Uterus (tissue), 2 donors: Measurements from ENCODE around the gene HCK.

Experiments used
- POLR2A ChIP-seq, 2 donors: fragments of 450-650 bp; IDR thresholded peaks; one replicate each; pipeline ENCODE4 v1.6.1; 2016; ENCODE audit warnings: antibody characterized with exemption in 2 of 2, mild to moderate bottlenecking in 1 of 2, moderate library complexity in 1 of 2
- TF ChIP-seq, protein P1 (sequence below), 4 experiments: fragments of 200-600 bp in 2 of 4; fragments of 450-650 bp in 2 of 4; sonication (generic) in 2 of 4; IDR thresholded peaks; one replicate each; pipeline ENCODE4 v1.5.1; 2016 to 2019; ENCODE audit warnings: antibody characterized with exemption in 4 of 4, mild to moderate bottlenecking in 2 of 4, moderate library complexity in 1 of 4

DNA sequence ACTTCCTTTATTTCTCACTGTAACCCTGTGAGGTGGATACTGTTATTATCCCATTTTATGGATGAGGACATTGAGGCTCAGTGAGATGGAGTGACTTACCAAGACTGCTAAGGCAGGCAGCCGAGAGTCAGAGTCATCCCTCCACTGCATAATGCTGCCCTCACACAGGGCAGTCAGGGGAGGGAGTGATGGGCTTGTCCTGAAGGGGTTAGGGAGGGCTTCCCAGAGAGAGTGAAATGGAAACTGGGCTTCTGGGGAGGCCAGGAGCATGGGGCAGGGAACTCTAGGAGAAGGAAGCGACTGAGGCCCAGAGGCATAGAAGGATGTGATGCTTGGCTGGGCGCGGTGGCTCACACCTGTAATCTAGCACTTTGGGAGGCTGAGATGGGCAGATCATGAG lies 88.6 kb downstream of the HCK start:
- TF ChIP-seq, protein P1, sequence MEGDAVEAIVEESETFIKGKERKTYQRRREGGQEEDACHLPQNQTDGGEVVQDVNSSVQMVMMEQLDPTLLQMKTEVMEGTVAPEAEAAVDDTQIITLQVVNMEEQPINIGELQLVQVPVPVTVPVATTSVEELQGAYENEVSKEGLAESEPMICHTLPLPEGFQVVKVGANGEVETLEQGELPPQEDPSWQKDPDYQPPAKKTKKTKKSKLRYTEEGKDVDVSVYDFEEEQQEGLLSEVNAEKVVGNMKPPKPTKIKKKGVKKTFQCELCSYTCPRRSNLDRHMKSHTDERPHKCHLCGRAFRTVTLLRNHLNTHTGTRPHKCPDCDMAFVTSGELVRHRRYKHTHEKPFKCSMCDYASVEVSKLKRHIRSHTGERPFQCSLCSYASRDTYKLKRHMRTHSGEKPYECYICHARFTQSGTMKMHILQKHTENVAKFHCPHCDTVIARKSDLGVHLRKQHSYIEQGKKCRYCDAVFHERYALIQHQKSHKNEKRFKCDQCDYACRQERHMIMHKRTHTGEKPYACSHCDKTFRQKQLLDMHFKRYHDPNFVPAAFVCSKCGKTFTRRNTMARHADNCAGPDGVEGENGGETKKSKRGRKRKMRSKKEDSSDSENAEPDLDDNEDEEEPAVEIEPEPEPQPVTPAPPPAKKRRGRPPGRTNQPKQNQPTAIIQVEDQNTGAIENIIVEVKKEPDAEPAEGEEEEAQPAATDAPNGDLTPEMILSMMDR (IDR thresholded peaks at IDR 0.05) = no peak
- no peak for TF ChIP-seq POLR2A (IDR thresholded peaks at IDR 0.05)
